Esophagus squamous epithelium (tissue), 4 donors: ENCODE measurements around the gene SDHC.

Experiments
- CTCF ChIP-seq, 6 experiments: fragments of 450-650 bp in 4 of 6; fragments of 200-600 bp in 2 of 6; sonication (generic) in 2 of 6; IDR thresholded peaks; one replicate each; pipeline ENCODE4 v1.5.1; 2016 to 2019; ENCODE audit warnings: antibody characterized with exemption in 6 of 6, mild to moderate bottlenecking in 4 of 6, moderate library complexity in 4 of 6
- POLR2A ChIP-seq, 4 donors: fragments of 450-650 bp; IDR thresholded peaks; one replicate each; pipeline ENCODE4 v1.6.1; 2017; ENCODE audit warnings: antibody characterized with exemption in 4 of 4, mild to moderate bottlenecking in 4 of 4, moderate library complexity in 3 of 4

GRCh38 chr1:161285113-161285512 lies 29.1 kb upstream of the SDHC start:
- TF ChIP-seq CTCF (IDR thresholded peaks at IDR 0.05) (no peak), POLR2A (IDR thresholded peaks at IDR 0.05) (no peak)
